Bronchial epithelial cell (primary cell): ENCODE data around the gene NIPBL. TPM values are rescaled to one million over a fixed set of nuclear protein-coding genes. Genes with fewer than 3 reads are reported as not detected.

Experiments
- DNase-seq: peaks from one replicate; pipeline ENCODE4 v3.0.0-alpha.2; 2010; ENCODE audit warnings: low read depth
- FAIRE-seq: peaks from 2 replicates; lab custom pipeline; 2011; peaks lifted over from hg19 to GRCh38; lab: Jason Lieb, UNC
- H3K27me3 ChIP-seq: 2 replicates; pipeline ENCODE4 v1.5.1; 2011; ENCODE audit warnings: low read length; ENCODE audit not compliant: control insufficient read depth, insufficient read depth
- H3K36me3 ChIP-seq: 2 replicates; pipeline ENCODE4 v1.5.1; 2011; ENCODE audit warnings: low read length; ENCODE audit not compliant: control insufficient read depth, insufficient read depth
- H3K4me3 ChIP-seq: 2 replicates; pipeline ENCODE4 v1.5.1; 2011; ENCODE audit warnings: mild to moderate bottlenecking, low read depth, low read length, control low read depth
- CTCF ChIP-seq: IDR thresholded peaks from 2 replicates; pipeline ENCODE4 v1.5.1; 2011; ENCODE audit warnings: mild to moderate bottlenecking, moderate library complexity, low read length, control low read depth, inconsistent platforms; ENCODE audit not compliant: insufficient read depth, severe bottlenecking
- total RNA-seq: library from RNA; depleted of rRNA; stranded (reverse); fragments of >200 nt; gene quantifications from 2 replicates; pipeline ENCODE4 v1.2.1, GENCODE V29; 2014

Gene NIPBL
- total RNA-seq, 1 donor from 2014 or later, result 20.0 TPM

DNA sequence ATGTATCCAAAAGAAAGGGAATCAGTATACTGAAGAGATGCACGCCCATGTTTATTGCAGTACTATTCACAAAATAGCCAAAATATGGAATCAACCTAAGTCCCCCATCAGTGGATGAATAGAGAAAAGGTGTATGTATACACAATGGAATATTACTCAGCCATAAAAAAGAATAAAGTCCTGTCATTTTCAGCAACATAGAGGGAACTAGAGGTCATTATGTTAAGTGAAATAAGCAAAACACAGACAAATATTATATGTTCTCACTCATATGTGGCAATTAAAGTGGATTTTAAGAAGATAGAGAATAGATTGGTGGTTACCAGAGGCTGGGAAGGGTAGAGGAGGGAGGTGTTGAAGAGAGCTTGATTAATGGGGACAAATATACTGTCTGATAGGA is 88.6 kb downstream of the NIPBL start:
- no peak overlapping the region for H3K4me3 ChIP-seq
- DNase-seq (no peak), FAIRE-seq (no peak)
- H3K27me3 ChIP-seq, result no peaks in the 10 kb centered on the region
- TF ChIP-seq CTCF, result no peak
- H3K36me3 ChIP-seq, result peaks cover 3% of the 10 kb centered on the region

DNA sequence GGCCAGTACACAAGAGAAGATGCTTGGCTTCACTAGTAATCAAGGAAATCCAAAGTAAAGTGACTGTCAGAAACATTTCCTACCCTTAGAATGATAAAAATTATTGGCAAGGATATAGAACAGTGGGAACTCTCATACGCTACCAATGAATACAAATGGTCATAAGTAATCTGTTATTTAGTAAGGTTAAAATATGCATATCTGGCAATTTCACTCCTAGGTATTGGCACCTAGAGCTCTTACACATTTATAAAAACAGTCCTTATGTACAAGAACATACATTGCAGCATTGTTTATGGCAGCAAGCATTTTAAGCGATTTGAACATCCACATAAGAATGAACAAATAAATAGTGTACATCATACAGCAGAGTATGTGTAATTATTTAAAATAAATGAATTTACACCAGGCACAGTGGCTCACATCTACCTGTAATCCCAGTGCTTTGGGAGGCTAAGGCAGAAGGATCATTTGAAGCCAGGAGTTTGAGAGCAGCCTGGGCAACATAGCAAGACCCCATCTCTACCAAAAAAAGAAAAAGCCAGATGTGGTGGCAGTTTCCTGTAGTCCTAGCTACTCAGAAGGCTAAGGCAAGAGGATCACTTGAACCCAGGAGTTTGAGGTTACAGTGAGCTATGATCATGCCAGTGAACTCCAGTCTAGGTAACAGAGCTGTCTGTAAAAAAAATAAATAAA is 93.3 kb downstream of the NIPBL start:
- no peak for DNase-seq
- TF ChIP-seq CTCF, result no peak
- Histone ChIP-seq H3K27me3 (no peaks in the 10 kb centered on the region), H3K36me3 (peaks cover 3% of the 10 kb centered on the region), H3K4me3 (no peak overlapping the region)
- FAIRE-seq, result no peak

GRCh38 chr5:36978196-36978595 is 101.6 kb downstream of the NIPBL start:
- no peak for DNase-seq
- Histone ChIP-seq H3K36me3 (peaks cover 1% of the 10 kb centered on the region), H3K4me3 (no peak overlapping the region), H3K27me3 (no peaks in the 10 kb centered on the region)
- no peak for TF ChIP-seq CTCF
- FAIRE-seq, result no peak

- H3K36me3 ChIP-seq, result peaks cover 3% of the 10 kb centered on the region
- DNase-seq (peak; percentile 93), FAIRE-seq (no peak)
- H3K4me3 ChIP-seq, result no peak overlapping the region
- no peak for TF ChIP-seq CTCF
- H3K27me3 ChIP-seq, result no peaks in the 10 kb centered on the region
These were observed 105.6 kb downstream of the NIPBL start for GRCh38 chr5:36982146-36982545.

GRCh38 chr5:36985387-36985786 is 108.8 kb downstream of the NIPBL start:
- H3K27me3 ChIP-seq, result no peaks in the 10 kb centered on the region
- peaks cover 3% of the 10 kb centered on the region for H3K36me3 ChIP-seq
- no peak overlapping the region for H3K4me3 ChIP-seq
- no peak for TF ChIP-seq CTCF
- no peak for FAIRE-seq
- no peak for DNase-seq

DNA sequence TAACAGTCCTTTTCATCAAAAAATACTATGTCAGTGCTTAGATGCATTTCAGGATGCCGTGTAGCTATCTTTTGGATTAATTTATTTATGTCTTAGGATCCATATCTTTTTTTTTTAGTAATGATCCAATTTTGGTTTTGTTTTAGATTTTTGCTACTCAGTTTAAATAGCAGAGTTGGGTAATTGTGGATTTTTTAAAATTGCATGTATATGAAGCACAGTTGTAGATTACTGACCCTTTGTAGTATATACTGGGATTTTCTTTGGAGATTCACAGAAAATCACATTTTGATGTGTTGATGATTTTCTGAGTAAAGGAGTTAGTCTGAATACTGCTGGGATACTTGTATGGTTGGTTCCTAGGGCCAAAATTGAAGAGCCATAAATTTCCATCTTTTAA is 111.8 kb downstream of the NIPBL start:
- Histone ChIP-seq H3K36me3 (peaks cover 3% of the 10 kb centered on the region), H3K4me3 (no peak overlapping the region), H3K27me3 (no peaks in the 10 kb centered on the region)
- no peak for TF ChIP-seq CTCF
- DNase-seq (no peak), FAIRE-seq (no peak)
